ENCODE data around the gene C11orf87.

Gene C11orf87

DNA sequence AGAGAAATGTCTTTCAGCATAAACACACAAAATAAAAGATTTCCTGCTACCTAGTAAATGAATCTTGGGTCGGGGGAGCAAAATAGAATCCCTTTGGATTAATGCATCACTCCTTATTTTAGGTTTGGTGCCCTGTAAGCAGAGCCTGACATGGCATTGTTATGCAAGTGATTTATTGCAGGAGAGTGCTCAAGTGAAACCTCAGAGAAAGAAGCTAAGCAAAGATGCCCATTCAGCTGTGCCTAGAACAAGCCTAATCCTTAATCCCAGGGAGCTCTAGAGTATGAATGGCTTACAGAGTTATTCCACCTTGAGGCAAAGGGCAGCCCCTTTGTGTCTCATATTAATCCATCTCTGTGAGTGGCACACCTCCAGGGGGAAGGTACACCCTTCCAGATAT lies 21.1 kb downstream of the C11orf87 start:
- DNase-seq (ENCODE audit: low read depth), result no peak

DNA sequence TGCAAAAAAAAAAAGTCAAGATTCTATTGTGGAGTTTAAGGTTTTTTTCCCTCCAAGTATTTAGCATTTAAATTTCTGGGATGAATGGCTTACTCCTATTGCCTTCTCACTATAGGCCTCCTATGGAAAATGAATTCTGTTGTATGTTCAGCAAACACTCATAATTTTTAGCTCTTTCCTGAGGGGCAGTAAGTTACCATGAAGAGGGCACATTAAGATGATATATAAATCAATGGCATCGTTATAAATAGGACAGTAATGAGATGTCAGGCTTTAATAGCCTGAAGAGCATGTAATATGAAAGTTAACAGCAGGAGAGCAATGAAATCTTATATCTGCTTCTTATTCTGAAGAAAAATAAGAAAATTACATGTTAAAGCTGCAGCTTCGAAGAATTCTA lies 32.9 kb downstream of the C11orf87 start:
- no peak for DNase-seq (ENCODE audit: low read depth)
